Cortex of kidney (tissue), 1 donor: Measurements from ENCODE around the gene FHOD3.

Experiments
- DNase-seq: peaks from one replicate; lab custom pipeline; 2025; lab: John Stamatoyannopoulos, UW

The FHOD3 gene

DNA sequence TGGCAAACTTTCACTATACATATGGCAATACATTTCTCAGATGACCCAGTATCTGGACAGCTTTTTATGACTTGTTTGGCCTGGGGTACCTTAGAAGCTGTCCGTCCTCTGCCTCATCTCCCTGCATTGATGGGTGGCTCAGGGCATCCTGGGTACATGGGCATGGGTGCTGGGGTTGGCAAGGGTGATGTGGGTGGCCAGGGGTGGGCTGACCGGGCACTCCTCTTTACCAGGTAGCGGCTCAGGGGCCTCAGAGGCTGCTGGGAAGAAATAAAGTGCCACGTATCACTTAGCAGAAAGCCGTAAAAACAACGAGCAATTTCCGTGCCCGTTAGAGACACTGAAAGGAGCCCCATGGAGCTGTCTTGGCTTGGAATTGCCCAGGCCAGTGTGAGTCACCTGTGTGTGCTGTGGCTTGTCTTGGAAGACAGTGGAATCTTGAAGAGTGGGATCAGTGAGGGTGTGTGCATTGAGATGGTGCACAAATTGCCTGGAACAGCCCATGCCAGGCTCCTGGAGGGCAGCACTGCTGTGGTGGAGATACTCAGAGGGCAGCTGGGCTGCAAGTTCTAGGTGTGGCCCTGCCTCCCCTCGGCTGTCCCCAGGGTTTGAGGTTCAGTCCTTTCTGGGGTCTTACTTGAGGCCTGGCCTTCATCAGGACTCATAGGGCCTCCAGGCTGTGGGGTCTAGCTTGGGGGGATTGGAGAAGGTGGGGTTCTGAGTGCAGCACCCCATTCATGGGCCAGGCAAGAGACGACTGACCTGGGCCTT is 88.8 kb downstream of the FHOD3 start:
- DNase-seq = no peak

DNA sequence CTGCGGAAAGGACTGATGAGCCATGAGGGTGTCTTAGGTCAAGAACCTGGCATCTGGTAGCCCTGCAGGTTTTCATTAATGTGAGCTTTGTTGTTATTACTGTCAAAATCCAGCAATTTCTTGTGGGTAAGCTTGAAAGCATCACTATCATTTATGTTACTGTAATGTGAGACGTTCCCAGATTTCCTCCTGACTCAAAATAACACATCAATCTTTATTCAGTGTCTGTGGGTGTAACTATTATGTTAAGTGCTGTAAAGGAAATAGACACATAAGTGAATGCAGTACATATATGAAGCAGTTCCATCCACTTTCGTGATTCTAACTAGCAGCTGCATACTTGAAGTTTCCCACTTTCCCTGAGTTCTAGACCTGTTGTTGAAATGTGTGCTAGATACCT is 89.8 kb downstream of the FHOD3 start:
- no peak for DNase-seq

DNA sequence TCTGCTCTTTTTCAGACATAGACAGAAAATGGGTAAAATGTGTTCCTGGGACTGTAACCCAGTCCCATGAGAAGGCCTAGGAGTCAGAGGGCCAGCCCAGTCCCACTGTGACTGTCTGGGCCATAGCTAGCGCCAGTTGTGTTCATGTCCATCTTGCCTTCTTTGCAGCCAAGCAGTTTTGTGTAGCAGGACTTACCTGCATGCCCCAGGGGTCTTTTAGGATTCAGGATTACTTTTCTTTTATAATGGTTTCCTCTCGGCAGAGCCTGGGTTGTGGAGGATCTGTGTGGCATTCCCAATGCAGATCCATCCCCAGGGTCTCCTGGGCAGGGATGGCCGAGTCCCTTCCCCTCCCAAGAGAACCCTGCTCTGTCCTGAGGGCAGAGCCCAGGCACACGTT is 90.8 kb downstream of the FHOD3 start:
- DNase-seq = no peak

DNA sequence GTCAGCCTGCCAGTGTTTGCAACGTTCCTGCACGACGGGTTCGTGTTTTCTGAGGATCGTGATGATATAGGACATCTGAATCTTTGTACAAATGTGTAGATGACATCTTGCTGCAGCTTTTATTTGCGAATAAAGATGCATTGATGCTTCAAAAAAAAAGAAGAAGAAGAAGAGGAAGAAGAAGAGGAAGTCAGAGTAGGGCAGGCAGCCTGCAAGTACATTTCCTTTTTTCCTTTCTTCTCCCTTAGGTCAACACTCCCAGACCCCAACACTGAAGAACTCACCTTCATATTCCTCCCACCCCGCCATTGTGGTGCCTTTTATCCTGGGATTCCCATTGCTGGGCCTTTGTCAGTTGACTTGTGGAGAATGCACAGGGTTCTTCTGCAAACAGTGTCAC is 91.5 kb downstream of the FHOD3 start:
- DNase-seq = no peak

DNA sequence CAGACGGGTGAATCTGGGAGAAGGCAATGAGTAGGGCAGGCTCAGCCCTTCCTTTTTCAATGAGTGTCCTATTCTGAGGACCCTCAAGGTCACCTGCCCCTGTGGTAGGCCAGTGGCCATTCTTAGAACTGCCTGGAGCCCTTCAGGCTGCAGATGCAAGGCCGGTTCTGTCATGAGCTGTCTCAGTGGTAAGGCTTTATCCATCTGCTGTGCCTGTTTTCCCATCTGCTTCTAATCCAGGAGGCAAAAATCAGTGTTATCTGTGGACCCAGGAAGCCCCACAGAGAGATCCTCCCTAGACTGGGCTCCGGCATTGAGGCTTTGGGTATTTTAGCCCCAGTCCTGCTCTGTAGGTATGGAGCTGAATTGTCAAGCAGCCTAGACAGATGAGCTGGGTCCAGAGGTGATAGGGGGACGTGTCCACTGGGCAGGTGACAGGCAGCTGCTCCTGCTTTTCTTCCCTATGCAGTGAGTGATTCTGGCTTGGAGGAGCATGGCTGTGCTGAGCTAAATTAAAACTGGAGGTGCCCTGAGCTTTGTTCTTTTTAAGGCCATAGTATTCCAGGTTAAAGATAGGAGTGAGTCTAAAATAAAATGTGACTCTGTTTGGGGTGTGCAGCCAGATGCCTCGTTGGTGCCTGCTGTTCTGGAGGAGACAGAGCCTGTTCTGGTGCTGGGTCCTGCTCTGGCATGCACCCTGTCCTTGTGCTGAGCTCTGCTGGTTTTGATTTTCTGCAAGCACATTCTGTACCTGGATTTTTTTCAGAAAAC is 92.5 kb downstream of the FHOD3 start:
- DNase-seq = no peak

DNA sequence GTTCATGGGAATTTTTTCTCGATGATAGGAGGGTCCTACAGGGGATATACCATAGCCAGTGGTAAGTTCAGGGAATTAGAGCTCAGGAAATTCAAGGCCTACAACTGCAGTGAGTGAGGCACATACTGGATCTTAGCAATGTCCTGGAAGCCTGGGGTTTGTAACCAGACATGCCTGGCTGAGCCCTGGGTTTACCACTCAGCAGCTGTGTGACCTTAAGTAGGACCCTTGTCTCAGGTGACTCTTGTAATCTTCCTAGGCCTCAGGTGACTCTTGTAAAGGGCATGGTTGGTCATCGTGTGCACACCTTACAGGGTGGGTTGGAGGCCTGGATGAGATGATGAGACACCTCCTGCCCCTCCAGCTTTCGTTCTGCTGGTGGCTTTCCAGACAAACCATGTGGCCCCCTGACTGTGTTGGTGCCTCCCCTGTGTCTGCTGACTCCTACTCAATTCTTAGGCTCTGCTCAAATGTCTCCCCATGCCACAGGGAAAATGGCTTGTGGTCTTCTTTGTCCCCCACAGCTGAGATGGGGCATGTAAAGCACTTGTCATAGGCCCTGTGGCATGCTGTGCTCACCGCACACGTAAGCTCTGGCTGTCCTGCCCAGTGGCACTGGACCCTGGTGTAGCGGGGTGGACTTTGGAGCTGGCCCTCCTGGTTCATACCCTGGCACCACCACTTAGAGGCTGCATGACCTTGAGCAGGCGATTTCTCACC is 94.1 kb downstream of the FHOD3 start:
- DNase-seq = no peak

DNA sequence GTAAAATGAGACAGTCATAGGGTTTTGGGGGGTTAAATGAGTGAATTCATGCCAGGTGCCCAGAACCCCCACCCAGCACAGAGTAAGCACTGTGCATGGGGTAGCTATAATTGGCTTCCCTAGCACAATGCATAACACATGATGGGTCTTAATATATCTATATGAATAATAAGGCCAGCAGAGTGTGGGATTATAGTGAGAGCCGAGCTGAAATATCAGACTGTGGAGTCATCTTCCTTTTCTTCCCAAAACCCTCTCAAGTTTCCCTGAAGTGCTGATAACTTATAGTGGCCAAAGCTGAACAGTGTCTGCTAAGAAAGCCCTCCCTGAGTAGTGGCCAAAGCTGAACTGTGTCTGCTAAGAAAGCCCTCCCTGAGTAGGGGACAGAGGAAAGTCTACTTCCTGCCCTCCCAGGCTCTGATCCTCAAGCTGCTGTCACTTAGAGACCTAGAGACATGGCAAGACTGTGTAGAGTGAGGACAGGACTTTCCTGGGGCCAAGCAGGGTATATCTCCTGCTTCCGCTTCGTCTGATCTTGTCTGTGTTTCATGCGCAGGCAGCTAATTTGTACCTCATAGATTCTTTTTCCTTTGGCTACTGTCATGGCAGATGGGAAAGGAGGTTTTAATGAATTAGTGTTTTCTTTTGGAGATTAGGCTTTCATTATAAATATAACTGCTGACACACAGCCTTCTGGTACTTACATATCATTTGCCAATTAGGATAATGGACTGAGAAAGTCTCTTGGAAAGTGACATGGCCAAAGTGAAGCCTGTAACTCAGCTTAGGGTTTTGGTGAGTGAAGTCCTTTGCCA is 94.9 kb downstream of the FHOD3 start:
- no peak for DNase-seq

DNA sequence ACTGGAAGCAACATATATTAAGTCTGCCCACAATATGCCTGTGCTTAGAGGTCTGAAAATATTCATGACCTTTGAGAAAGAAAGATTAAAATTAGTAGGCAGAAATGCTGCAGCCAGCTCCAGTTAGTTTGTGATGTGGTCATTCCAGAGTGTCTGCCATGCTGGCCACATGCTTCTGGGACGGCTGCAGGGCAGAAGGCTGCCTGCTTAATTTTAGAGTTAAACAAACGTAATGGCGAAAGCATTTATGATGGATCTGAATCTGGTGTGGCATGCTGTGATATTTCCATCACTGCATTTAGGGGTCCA is 95.4 kb downstream of the FHOD3 start:
- DNase-seq = no peak

DNA sequence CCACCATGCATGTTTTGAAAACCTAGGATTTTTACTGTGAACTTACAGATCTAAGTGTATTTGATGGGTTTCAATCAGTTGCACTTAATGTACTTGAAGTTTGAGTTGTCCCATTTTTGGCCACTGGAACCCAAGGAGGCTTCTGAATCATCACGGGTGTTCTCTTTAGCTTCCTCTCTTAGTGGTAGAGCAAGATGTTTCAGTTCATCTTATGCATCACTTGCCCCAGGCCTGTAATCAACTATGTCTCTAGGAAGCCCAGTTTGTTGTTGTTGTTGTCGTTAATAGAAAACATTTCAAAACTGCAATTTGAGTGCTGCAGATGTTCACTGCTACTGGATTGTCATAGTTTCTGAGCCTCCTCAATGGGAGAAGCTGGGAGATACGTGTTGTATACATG is 97.0 kb downstream of the FHOD3 start:
- DNase-seq = no peak

DNA sequence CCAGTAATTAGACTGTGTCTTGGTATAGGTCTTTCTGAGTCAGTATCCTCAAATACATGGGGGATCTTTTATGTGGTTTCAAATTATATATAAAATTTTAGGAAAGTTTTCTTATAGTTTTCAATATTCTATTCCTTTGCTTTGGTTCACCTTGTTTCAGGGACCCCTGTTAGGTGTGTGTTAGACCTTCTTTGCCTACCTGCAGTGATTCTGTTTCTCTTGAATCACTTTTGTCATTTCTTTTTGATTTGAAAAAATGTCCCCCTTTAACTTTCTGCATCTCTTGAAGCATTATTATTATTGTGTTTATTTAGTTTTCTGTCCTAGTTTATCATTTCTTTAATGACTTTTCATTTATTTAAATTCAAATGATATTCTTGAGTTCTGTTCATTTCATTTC is 98.7 kb downstream of the FHOD3 start:
- no peak for DNase-seq

DNA sequence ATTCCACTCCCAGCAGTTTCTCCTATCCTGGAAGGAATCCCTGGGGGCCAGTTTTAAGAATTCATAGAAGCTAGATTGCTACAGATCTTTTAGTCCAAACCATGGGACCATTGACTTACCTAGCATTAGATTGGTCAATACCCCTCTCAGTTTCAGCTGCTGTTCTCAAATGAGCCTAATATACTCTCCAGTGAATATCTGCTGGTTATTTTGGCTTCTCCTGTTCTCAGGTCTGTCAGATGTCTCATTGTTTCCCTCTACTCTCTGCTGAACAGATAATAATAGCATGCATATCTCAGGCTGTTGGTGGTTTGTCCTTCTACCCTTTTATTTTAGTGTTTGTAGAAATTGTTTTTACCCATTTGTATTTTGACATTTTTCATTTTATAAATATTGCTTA is 99.5 kb downstream of the FHOD3 start:
- DNase-seq = no peak

DNA sequence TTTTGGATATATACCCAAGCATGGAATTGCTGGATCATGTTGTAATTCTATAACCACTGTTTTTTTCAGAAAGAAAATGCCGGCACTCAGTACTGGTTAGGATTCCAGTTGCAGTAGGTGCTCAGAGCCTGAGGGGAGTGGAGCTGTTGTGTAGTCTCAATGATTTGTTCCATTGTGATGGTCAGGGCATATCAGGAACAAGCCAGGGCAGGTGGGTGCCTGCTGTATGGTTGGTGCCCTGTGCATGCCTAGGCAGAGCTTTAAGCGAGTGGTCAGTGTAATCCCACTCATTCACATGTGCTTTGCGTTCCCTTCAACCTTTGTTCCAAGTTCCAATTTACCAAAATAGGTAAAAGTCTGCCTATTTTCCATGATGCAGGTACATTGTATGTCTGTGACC is 100.9 kb downstream of the FHOD3 start:
- DNase-seq = no peak

DNA sequence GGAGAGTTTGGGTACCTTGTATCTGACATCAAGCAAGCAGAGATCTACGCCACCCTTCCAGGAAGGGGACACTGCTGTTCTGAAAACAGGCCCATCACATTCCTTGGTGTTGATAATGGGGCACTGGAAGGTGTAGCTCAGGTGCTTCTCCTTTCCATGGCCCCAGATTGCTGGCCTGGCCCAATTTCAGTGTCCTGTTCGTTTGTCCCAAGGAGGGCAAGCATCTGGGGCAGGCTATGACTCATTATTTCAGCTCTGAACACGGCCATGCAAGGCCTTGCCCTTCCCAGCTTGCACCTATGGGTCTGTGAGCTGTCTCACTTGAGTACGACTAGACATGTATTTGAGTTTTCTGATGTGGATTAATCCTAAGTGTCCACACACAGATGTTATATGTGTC is 101.5 kb downstream of the FHOD3 start:
- no peak for DNase-seq

DNA sequence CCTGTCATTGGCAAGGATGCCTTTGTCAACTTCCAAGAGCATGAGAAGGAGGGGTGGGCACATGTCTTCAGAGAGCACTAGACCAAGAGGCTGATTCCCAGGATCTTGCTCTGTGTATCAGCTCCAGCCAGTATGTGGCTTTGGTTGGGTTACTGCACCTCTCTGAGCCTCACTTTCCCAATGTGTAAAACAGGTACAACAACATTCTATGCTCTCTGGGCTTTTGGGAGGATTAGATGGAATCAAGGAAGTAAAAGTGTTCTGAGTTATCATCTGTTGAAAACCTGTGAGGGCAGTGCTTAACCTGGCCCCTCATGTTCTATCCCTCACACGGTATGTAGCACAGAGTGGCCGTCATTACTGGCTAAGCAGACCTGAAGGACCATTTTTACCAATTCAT is 103.9 kb downstream of the FHOD3 start:
- DNase-seq = no peak

DNA sequence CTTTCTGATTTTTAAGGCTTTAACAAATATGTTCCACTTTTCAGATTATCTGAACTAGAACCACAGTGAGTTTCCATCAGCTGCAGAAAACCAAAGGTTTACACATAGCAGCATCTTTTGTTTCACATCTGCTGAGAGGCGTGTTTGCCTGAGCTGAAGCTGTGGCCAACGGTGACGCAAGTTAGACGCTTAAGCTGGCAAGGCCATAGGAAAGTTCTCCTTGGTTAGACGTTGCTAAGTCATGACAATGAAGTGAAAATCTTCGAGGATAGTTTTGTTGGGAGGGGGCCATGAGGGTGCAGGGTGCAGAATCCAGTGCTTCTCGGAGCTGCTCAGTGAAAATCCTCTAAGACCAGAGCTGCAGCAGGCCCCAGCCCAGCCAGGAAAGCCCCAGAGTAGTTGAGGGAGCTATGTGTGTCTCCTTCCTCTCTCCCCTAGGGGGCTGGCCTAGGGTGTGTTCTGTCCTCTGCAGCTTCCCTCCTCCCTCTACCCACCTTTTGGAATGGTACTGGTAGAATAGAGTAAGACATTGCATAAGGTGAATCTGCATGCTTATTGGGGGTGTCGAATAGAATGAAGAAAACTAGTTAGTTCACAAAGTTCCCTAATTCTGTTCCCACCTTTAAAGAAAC is 105.4 kb downstream of the FHOD3 start:
- no peak for DNase-seq

DNA sequence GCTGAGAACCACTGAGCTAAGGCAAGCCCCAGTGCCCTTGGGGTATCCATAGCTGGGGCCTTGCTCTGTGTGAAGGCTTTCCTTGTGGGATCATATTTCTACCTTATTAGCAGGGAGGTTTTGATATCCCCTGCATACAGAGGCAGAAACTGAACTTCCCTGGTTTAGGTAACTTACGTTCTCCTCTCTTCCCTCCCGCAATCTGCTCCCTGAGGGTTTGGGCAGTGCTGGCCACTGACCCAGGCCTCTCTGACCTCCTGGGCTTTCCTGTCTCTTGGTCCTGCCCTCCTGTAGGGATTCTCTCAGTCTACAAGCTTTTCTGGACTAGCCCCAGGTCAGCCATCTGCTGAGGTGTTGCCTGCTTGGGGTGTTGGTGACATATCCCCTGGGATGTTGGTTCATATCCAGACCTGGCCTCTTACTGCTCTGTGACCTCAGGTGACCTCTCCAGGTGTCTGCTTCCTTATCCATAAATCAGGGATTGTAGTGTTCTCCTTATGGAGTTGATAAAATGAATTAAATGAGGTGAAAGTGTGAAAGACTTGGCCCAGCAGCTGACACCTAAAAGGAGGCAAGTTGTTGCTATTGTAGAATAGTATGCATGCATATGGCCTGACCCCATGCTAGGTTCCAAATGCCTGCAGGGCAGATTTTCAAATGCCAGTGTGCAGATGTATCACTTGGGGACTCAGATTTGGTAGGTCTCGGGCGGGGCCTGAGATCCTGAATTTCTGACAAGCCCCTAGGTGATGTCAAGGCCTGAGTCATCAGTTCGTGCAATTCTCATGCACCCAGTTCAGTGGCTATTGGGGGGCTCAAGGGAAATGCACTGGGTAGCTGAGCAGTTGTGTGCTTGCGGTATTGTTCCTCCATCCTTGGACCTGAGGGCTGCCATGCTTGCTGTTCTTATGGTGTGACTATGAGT is 106.6 kb downstream of the FHOD3 start:
- no peak for DNase-seq

DNA sequence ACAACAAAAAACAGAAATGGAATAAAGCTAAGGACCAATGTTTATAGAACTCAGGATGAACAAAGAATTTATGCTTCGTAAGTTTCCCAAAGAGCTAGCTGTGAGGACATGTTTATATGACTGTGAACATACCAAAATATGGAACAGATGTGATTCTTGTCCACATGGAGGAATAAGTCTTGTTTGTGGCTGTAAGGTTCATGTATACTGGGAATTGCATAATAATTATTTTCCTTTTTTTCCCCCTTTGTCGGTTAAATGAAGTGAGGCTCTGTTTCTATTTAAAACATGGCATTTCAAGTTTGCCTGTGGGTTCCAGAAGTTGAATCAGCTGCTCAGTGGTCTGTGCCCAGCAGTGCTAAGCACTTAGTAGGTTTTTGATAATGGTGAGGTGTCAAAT is 108.1 kb downstream of the FHOD3 start:
- DNase-seq = no peak

DNA sequence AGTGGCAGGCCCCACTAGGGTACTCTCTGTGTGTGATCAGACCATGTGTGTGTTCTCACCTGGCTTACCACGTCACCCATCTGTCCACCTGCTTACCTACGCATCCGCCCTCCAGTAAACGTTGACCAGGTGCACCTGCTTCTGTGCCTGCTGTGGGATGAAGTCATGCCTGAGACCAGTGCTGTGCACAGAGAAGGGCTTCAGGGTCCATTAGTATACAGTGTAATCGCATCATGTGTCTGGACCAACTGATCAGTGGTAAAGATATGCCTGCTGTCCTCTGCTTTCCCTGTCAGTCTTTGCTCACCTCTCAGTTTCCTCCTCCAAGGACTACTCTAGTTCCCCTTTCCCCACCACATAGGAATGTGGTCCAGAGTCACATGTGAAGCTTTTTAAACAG is 109.3 kb downstream of the FHOD3 start:
- no peak for DNase-seq

DNA sequence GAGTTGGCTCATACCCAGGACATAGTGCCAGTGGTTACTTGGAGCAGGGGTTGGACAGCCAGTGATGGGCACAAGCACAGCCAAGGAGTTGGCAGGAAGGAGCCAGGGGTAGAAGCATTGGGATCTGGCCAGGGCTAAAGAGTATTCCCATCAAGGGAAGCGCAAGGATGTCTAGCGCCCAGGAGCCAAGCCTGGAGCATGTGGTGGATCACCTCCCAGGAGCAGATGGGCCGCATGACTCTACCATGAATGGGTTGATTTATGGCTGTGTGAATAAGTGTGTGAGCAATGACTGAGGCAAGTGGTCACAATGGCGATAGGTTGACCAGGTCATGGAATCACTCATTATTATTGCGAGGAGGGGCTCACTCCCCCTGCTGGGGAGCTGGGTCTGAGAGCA is 111.1 kb downstream of the FHOD3 start:
- no peak for DNase-seq

DNA sequence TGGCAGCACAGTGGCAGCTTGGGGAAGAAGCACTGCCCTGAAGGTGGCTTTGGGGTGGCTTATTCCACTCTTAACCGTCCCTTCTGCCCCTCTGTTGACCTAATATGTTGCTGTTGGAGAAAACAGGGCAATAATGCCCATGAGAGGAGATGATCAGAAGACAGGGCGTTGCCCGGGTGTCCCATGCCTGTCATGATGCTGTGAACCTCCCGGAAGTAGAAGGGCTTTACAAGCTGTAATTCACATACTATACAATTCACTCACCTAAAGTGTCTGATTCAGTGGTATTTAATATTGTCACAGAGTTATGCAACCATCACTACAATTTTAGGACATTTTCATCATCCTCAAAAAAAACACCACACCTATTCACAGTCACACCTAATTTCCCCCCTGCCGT is 112.3 kb downstream of the FHOD3 start:
- no peak for DNase-seq

DNA sequence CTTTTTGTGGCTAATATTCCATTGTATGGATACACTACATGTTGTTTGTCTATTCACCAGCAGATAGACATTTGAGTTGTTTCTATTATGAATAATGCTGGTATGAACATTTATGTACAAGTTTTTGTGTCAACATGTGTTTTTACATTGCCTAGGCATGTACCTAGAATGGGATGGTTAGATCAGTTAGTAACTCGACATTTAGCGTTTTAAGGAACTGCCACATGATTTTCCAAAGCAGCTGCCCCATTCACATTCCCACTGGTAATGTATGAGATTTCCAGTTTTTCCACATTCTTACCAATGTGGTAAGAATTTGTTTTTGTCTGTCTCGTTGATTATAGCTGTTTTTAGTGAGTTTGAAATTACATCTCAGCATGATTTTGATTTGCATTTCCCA is 112.8 kb downstream of the FHOD3 start:
- DNase-seq = no peak
